Activated naive CD8-positive, alpha-beta T cell treated with anti-CD3 and anti-CD28 coated beads, Interleukin-2, amount 50 U/mL, for 24 hours (primary cell): ENCODE measurements around the gene TULP1.

Experiments
- ATAC-seq: fragments of 150-1000 bp; cut with Tn5 transposase; one replicate; pipeline ENCODE4 v1.10.0; 2021
- DNase-seq: peaks from one replicate; pipeline ENCODE4 v3.0.0; 2021
- H3K27ac Mint-ChIP-seq: one replicate; pipeline ENCODE4 v1.8.0; 2021; ENCODE audit warnings: mild to moderate bottlenecking, mixed read lengths
- H3K27me3 Mint-ChIP-seq: one replicate; pipeline ENCODE4 v1.8.0; 2021; ENCODE audit warnings: mixed read lengths
- H3K36me3 Mint-ChIP-seq: one replicate; pipeline ENCODE4 v1.8.0; 2021; ENCODE audit warnings: low read depth, mixed read lengths
- H3K4me1 Mint-ChIP-seq: one replicate; pipeline ENCODE4 v1.8.0; 2021; ENCODE audit warnings: mixed read lengths
- H3K4me3 Mint-ChIP-seq: one replicate; pipeline ENCODE4 v1.8.0; 2021; ENCODE audit warnings: mild to moderate bottlenecking, moderate library complexity, mixed read lengths
- H3K9me3 Mint-ChIP-seq: one replicate; pipeline ENCODE4 v1.8.0; 2021; ENCODE audit warnings: mixed read lengths

The TULP1 gene

GRCh38 chr6:35487658-35488516, 24.8 kb downstream of the TULP1 start:
- no peaks in the 10 kb centered on the region for H3K9me3 Mint-ChIP-seq
- peaks cover 2% of the 10 kb centered on the region for H3K27me3 Mint-ChIP-seq
- H3K36me3 Mint-ChIP-seq = no peaks in the 10 kb centered on the region
- no peak overlapping the region for H3K27ac Mint-ChIP-seq
- H3K4me1 Mint-ChIP-seq = no peaks in the 10 kb centered on the region
- H3K4me3 Mint-ChIP-seq = no peak overlapping the region
- ATAC-seq (no peak), DNase-seq (no peak)

GRCh38 chr6:35486005-35486925, 26.4 kb downstream of the TULP1 start:
- Mint-ChIP-seq H3K9me3 (no peaks in the 10 kb centered on the region), H3K27ac (no peak overlapping the region), H3K4me1 (no peaks in the 10 kb centered on the region), H3K36me3 (no peaks in the 10 kb centered on the region), H3K4me3 (no peak overlapping the region), H3K27me3 (peaks cover 2% of the 10 kb centered on the region)
- ATAC-seq (no peak), DNase-seq (no peak)

- Mint-ChIP-seq H3K27ac (no peak overlapping the region), H3K9me3 (no peaks in the 10 kb centered on the region), H3K36me3 (no peaks in the 10 kb centered on the region), H3K4me3 (no peak overlapping the region), H3K4me1 (no peaks in the 10 kb centered on the region), H3K27me3 (peaks cover 2% of the 10 kb centered on the region)
- no peak for DNase-seq
- no peak for ATAC-seq
Observed at GRCh38 chr6:35485402-35485877, 27.3 kb downstream of the TULP1 start.

GRCh38 chr6:35484921-35485392, 27.7 kb downstream of the TULP1 start:
- DNase-seq (no peak), ATAC-seq (no peak)
- Mint-ChIP-seq H3K27ac (no peak overlapping the region), H3K36me3 (no peaks in the 10 kb centered on the region), H3K4me1 (no peaks in the 10 kb centered on the region), H3K4me3 (no peak overlapping the region), H3K27me3 (no peaks in the 10 kb centered on the region), H3K9me3 (no peaks in the 10 kb centered on the region)

GRCh38 chr6:35483893-35484645, 28.6 kb downstream of the TULP1 start:
- no peaks in the 10 kb centered on the region for H3K4me1 Mint-ChIP-seq
- ATAC-seq (no peak), DNase-seq (no peak)
- no peak overlapping the region for H3K4me3 Mint-ChIP-seq
- no peak overlapping the region for H3K27ac Mint-ChIP-seq
- H3K27me3 Mint-ChIP-seq = no peaks in the 10 kb centered on the region
- H3K9me3 Mint-ChIP-seq = no peaks in the 10 kb centered on the region
- H3K36me3 Mint-ChIP-seq = no peaks in the 10 kb centered on the region

- no peak for DNase-seq
- Mint-ChIP-seq H3K27ac (no peak overlapping the region), H3K9me3 (no peaks in the 10 kb centered on the region), H3K36me3 (no peaks in the 10 kb centered on the region), H3K4me1 (no peaks in the 10 kb centered on the region), H3K4me3 (no peak overlapping the region), H3K27me3 (no peaks in the 10 kb centered on the region)
- ATAC-seq = no peak
Observed at GRCh38 chr6:35483490-35483889, 29.2 kb downstream of the TULP1 start.

- Mint-ChIP-seq H3K27ac (no peak overlapping the region), H3K36me3 (no peaks in the 10 kb centered on the region), H3K4me1 (no peaks in the 10 kb centered on the region), H3K27me3 (no peaks in the 10 kb centered on the region), H3K9me3 (no peaks in the 10 kb centered on the region), H3K4me3 (no peak overlapping the region)
- DNase-seq (no peak), ATAC-seq (no peak)
Observed at GRCh38 chr6:35483062-35483461, 29.6 kb downstream of the TULP1 start.

- ATAC-seq (no peak), DNase-seq (no peak)
- H3K27me3 Mint-ChIP-seq = no peaks in the 10 kb centered on the region
- no peak overlapping the region for H3K27ac Mint-ChIP-seq
- H3K9me3 Mint-ChIP-seq = no peaks in the 10 kb centered on the region
- H3K4me1 Mint-ChIP-seq = peaks cover 1% of the 10 kb centered on the region
- H3K36me3 Mint-ChIP-seq = no peaks in the 10 kb centered on the region
- no peak overlapping the region for H3K4me3 Mint-ChIP-seq
Observed at GRCh38 chr6:35481226-35481625, 31.5 kb downstream of the TULP1 start.

- Mint-ChIP-seq H3K27me3 (no peaks in the 10 kb centered on the region), H3K27ac (no peak overlapping the region), H3K4me1 (peaks cover 1% of the 10 kb centered on the region), H3K4me3 (no peak overlapping the region), H3K9me3 (no peaks in the 10 kb centered on the region), H3K36me3 (no peaks in the 10 kb centered on the region)
- ATAC-seq = no peak
- no peak for DNase-seq
Observed at GRCh38 chr6:35480176-35480575, 32.5 kb downstream of the TULP1 start.

GRCh38 chr6:35478259-35478658, 34.4 kb downstream of the TULP1 start:
- DNase-seq (no peak), ATAC-seq (no peak)
- H3K27ac Mint-ChIP-seq = no peak overlapping the region
- H3K36me3 Mint-ChIP-seq = no peaks in the 10 kb centered on the region
- H3K4me1 Mint-ChIP-seq = peaks cover 2% of the 10 kb centered on the region
- H3K9me3 Mint-ChIP-seq = no peaks in the 10 kb centered on the region
- no peaks in the 10 kb centered on the region for H3K27me3 Mint-ChIP-seq
- no peak overlapping the region for H3K4me3 Mint-ChIP-seq

GRCh38 chr6:35477551-35478179, 35.0 kb downstream of the TULP1 start:
- peaks cover 3% of the 10 kb centered on the region for H3K4me1 Mint-ChIP-seq
- DNase-seq (no peak), ATAC-seq (no peak)
- no peaks in the 10 kb centered on the region for H3K9me3 Mint-ChIP-seq
- peaks cover 3% of the 10 kb centered on the region for H3K36me3 Mint-ChIP-seq
- H3K4me3 Mint-ChIP-seq = no peak overlapping the region
- no peak overlapping the region for H3K27ac Mint-ChIP-seq
- H3K27me3 Mint-ChIP-seq = no peaks in the 10 kb centered on the region

- Mint-ChIP-seq H3K9me3 (no peaks in the 10 kb centered on the region), H3K36me3 (peaks cover 8% of the 10 kb centered on the region), H3K27ac (no peak overlapping the region), H3K27me3 (no peaks in the 10 kb centered on the region), H3K4me3 (no peak overlapping the region), H3K4me1 (peaks cover 8% of the 10 kb centered on the region)
- no peak for ATAC-seq
- no peak for DNase-seq
Observed at GRCh38 chr6:35477028-35477427, 35.7 kb downstream of the TULP1 start.

- ATAC-seq (no peak), DNase-seq (no peak)
- Mint-ChIP-seq H3K27ac (no peak overlapping the region), H3K4me1 (peaks cover 18% of the 10 kb centered on the region), H3K36me3 (peaks cover 19% of the 10 kb centered on the region), H3K4me3 (no peak overlapping the region), H3K27me3 (no peaks in the 10 kb centered on the region), H3K9me3 (no peaks in the 10 kb centered on the region)
Observed at GRCh38 chr6:35476004-35476403, 36.7 kb downstream of the TULP1 start.

- DNase-seq = no peak
- Mint-ChIP-seq H3K4me3 (no peak overlapping the region), H3K27me3 (no peaks in the 10 kb centered on the region), H3K9me3 (no peaks in the 10 kb centered on the region), H3K27ac (no peak overlapping the region), H3K36me3 (peaks cover 23% of the 10 kb centered on the region), H3K4me1 (peaks cover 22% of the 10 kb centered on the region)
- no peak for ATAC-seq
Observed at GRCh38 chr6:35475573-35475972, 37.1 kb downstream of the TULP1 start.
